ENCODE measurements around the gene VCAM1.

DNA sequence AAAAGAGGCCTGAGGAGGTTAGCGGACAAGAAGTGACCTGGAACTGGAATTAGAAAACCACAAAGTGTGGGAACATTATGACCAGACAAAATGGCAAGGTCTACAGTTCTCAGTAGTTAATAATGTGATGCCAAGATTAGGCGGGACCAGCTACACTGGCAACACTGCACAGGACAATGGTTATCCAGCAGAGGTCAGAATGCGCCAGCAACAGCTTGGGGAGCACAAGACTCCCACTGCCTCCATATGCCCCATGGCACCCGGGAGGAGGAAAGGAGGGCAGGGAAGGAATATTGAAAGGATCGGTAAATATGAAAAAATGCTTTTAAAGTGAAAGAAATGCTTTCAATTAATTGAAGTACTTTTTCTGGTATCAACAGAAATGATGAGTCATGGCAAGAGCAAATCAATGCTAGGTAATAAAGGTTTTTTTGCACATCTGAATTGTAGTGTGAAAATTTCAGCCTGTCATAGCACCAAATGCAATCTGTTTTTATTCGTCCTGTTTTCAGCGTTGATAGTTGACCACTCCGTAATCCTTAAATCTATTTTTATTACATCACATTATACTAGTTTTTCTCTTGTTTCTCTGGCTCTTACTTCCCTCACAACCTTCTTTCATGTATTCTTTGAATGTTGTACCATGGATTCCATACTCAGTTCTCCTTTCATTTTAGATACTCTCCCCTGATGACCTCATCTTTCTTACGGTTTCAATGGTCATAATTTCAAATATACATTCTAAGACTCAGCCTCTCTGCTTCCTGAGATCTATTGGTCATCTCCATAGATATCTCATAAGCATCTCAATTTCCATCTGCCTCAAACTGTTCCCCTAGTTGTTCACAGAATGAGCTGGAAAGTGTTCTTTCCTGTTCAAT is 30.7 kb downstream of the VCAM1 start:
- TF ChIP-seq TAF1 (IDR thresholded peaks at IDR 0.05; ENCODE audit: low read depth, low read length), result no peak
- no peak for TF ChIP-seq POLR2AphosphoS5 (IDR thresholded peaks at IDR 0.05; ENCODE audit: low read depth, low read length)
- TF ChIP-seq SPI1 (IDR thresholded peaks at IDR 0.05; ENCODE audit: low read depth, low read length), result no peak

Data from GM12891 (cell line).